ENCODE results near the gene TPP2. TPM values are rescaled to one million over a fixed set of nuclear protein-coding genes. Genes with fewer than 3 reads are reported as not detected.

Gene TPP2
- total and polyA plus RNA-seq, 9 of the 15 experiments (the other 6 are each of a cell fraction or from before 2014, with no cell fraction given): 18.8 to 87.7 (median 55.9) TPM

DNA sequence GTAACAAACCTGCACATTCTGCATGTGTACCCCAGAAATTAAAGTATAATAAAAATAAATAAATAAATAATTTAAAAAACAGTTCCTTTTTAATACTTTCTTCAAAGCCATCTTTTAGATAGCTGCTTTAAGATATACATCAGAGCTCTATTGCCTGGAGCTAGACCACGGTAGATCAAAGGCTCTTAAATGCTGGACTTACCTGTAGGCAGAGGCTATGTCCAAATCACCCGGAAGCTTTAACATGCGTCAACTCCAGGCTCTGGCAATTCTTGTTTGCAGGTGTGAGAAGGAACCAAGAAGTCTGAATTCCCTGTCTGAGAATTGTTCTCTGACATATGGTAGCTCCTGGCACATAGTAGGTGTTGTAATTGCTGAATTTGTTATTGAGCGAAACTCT, 99.7 kb downstream of the TPP2 start:
- Histone ChIP-seq H3K27me3 (ENCODE audit: control insufficient read depth in 2 of 2, insufficient read depth in 2 of 2, low read length in 2 of 2) (peaks cover 6 to 32% of the 10 kb centered on the region in 2 experiments; a peak in 4 of 5 replicates), H3K4me1 (replicated peaks in 1 of 2; ENCODE audit: control insufficient read depth in 2 of 2, insufficient read depth in 2 of 2, low read length in 2 of 2) (no peaks in the 10 kb centered on the region), H3K36me3 (ENCODE audit: control insufficient read depth, insufficient read depth, low read length) (no peaks in the 10 kb centered on the region), H3K4me2 (ENCODE audit: insufficient read depth, low read length) (no peak overlapping the region), H3K9me3 (replicated peaks; ENCODE audit: control insufficient read depth, insufficient read depth, low read depth, low read length) (no peaks in the 10 kb centered on the region), H3K9me1 (ENCODE audit: control insufficient read depth, insufficient read depth, low read length) (no peaks in the 10 kb centered on the region), H3K27ac (ENCODE audit: extremely low read depth, low read depth, low read length) (no peak overlapping the region), H4K20me1 (replicated peaks; ENCODE audit: control insufficient read depth, insufficient read depth, low read length) (no peaks in the 10 kb centered on the region), H2AFZ (ENCODE audit: low read depth, low read length) (no peak overlapping the region), H3K79me2 (ENCODE audit: control insufficient read depth, insufficient read depth, low read length) (no peaks in the 10 kb centered on the region), H3K4me3 (no peak overlapping the region), H3K9ac (ENCODE audit: insufficient read depth in 1 of 2, low read depth in 2 of 2, low read length in 2 of 2) (no peak overlapping the region)
- POLR2A ChIA-PET: no interaction called here
- intact Hi-C loops (cut with micrococcal nuclease): no loop called here
- ATAC-seq: no peak
- in situ Hi-C loops (cut with MboI): no loop called here
- 0% methylated on average over 4 of the region's 4 CpGs for WGBS (ENCODE audit: insufficient coverage, low coverage, missing lambda C conversion rate)
- DNase-seq (ENCODE audit: extremely low read depth in 1 of 4, low spot score in 3 of 4): no peak
- no peak for FAIRE-seq
- TF ChIP-seq MEF2D (tag; conservative IDR thresholded peaks at IDR 0.05; ENCODE audit: low read depth): no peak
- TF ChIP-seq CREB1 (IDR thresholded peaks at IDR 0.05): no peak
- no peak for TF ChIP-seq CREB1 (CRISPR knock-in tag; IDR thresholded peaks at IDR 0.05)
- no peak for TF ChIP-seq ZNF197 (CRISPR knock-in tag; IDR thresholded peaks at IDR 0.05; ENCODE audit: low read depth)
- TF ChIP-seq XRCC5 (IDR thresholded peaks at IDR 0.05; ENCODE audit: low read depth, low read length): no peak
- no peak for TF ChIP-seq KAT8 (IDR thresholded peaks at IDR 0.05; ENCODE audit: low read depth)
- no peak for TF ChIP-seq ZNF253 (CRISPR knock-in tag; conservative IDR thresholded peaks at IDR 0.05)
- TF ChIP-seq, protein P1, sequence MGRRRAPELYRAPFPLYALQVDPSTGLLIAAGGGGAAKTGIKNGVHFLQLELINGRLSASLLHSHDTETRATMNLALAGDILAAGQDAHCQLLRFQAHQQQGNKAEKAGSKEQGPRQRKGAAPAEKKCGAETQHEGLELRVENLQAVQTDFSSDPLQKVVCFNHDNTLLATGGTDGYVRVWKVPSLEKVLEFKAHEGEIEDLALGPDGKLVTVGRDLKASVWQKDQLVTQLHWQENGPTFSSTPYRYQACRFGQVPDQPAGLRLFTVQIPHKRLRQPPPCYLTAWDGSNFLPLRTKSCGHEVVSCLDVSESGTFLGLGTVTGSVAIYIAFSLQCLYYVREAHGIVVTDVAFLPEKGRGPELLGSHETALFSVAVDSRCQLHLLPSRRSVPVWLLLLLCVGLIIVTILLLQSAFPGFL (CRISPR knock-in tag; IDR thresholded peaks at IDR 0.05): no peak
- TF ChIP-seq TRIM24 (IDR thresholded peaks at IDR 0.05): no peak
- no peak for TF ChIP-seq ZNF766 (CRISPR knock-in tag; conservative IDR thresholded peaks at IDR 0.05)
- no peak for TF ChIP-seq GATAD2B (IDR thresholded peaks at IDR 0.05; ENCODE audit: borderline replicate concordance)
- TF ChIP-seq ZNF384 (IDR thresholded peaks at IDR 0.05; ENCODE audit: low read depth, low read length): no peak
- no peak for TF ChIP-seq NFIX (CRISPR knock-in tag; IDR thresholded peaks at IDR 0.05; ENCODE audit: low read depth)
- no peak for TF ChIP-seq CBX3 (IDR thresholded peaks at IDR 0.05; ENCODE audit: borderline replicate concordance in 1 of 2, low read length in 2 of 2)
- TF ChIP-seq ZSCAN32 (CRISPR knock-in tag; IDR thresholded peaks at IDR 0.05): no peak
- no TSS peak for BruUV-seq (replicated peaks)
- CTCF ChIA-PET (ENCODE audit: low intra/inter-chr PET ratio): no interaction called here

Data from K562 (cell line).